K562 (cell line): ENCODE measurements around the gene PIK3C2B. TPM values are rescaled to one million over a fixed set of nuclear protein-coding genes. Genes with fewer than 3 reads are reported as not detected.

Experiments
- ATF4 ChIP-seq: fragments of 450-650 bp; formaldehyde crosslinking; IDR thresholded peaks from 2 replicates; pipeline ENCODE4 v1.4.0; 2022; ENCODE audit warnings: mild to moderate bottlenecking, moderate library complexity
- CEBPB ChIP-seq: fragments of 450-650 bp; IDR thresholded peaks from 2 replicates; pipeline ENCODE4 v1.6.1; 2016; ENCODE audit warnings: missing genetic modification characterization, missing compliant biosample characterization
- CTCFL ChIP-seq: IDR thresholded peaks from 2 replicates; pipeline ENCODE4 v1.6.1; 2011; ENCODE audit warnings: borderline replicate concordance, low read depth, mild to moderate bottlenecking, moderate library complexity, low read length; ENCODE audit not compliant: insufficient read depth, poor library complexity, severe bottlenecking
- EP400 ChIP-seq: fragments of 450-650 bp; IDR thresholded peaks from 2 replicates; pipeline ENCODE4 v1.6.1; 2017; ENCODE audit warnings: antibody characterized with exemption, mild to moderate bottlenecking, moderate library complexity
- KAT2B ChIP-seq: IDR thresholded peaks from one replicate; pipeline ENCODE4 v1.6.1; 2012; ENCODE audit warnings: low read depth, mild to moderate bottlenecking, control low read depth, inconsistent platforms, low read length, moderate library complexity
- MCM2 ChIP-seq: fragments of 450-650 bp; IDR thresholded peaks from 2 replicates; pipeline ENCODE4 v1.6.1; 2017; ENCODE audit warnings: low read depth, mild to moderate bottlenecking
- MNT ChIP-seq, 2 experiments: fragments of 450-650 bp; conservative IDR thresholded peaks; 2 replicates each; pipeline ENCODE4 v1.6.1; 2017; ENCODE audit warnings: mild to moderate bottlenecking in 2 of 2, moderate library complexity in 2 of 2
- PURB ChIP-seq: sonication (generic); formaldehyde crosslinking; IDR thresholded peaks from 2 replicates; pipeline ENCODE4 v1.9.0; 2021; ENCODE audit warnings: low read depth, mild to moderate bottlenecking, missing genetic modification reagents
- TSHZ1 ChIP-seq: fragments of 250-450 bp; sonication (Bioruptor Pico); IDR thresholded peaks from 2 replicates; pipeline ENCODE4 v1.4.0; 2020; ENCODE audit warnings: mild to moderate bottlenecking, moderate library complexity
- ZNF407 ChIP-seq: fragments of 450-650 bp; IDR thresholded peaks from 2 replicates; pipeline ENCODE4 v1.6.1; 2016; ENCODE audit warnings: low read depth
- ZNF644 ChIP-seq: fragments of 200-800 bp; sonication (Bioruptor generic); IDR thresholded peaks from 2 replicates; pipeline ENCODE4 v1.6.1; 2016; ENCODE audit warnings: low read depth, missing genetic modification characterization, missing compliant biosample characterization
- polyA plus RNA-seq, 8 experiments: library from polyadenylated mRNA; depleted of rRNA in 4 of 8; stranded (reverse) in 5 of 8; unstranded in 3 of 8; fragments of >200 nt; fragmentation: Nextera tagmentation in 2 of 8; fragmentation: Illumina TruSeq in 1 of 8; extraction: Ambion mirVana in 2 of 8; extraction: Trizol in 1 of 8; gene quantifications; 2 replicates each; pipeline versions ENCODE4 v1.2.1 to v1.2.3, GENCODE V29; 2011 to 2014; ENCODE audit warnings: inconsistent platforms in 1 of 8, missing spikeins in 1 of 8
- total RNA-seq, 7 experiments: library from RNA; depleted of rRNA in 6 of 7; stranded (reverse); fragments of >200 nt in 6 of 7; fragmentation: Illumina TruSeq in 2 of 7; extraction: Trizol in 2 of 7; gene quantifications; 2 replicates each; pipeline versions ENCODE4 v1.2.1 to v1.2.3, GENCODE V29; 2011 to 2021; ENCODE audit warnings: low replicate concordance in 1 of 7

The PIK3C2B gene
- total and polyA plus RNA-seq, 9 of the 15 experiments (the other 6 are each of a cell fraction or from before 2014, with no cell fraction given) = 0.10 to 2.9 (median 0.72) TPM

GRCh38 chr1:204506969-204507316 is 12.3 kb upstream of the PIK3C2B start (continued):
- TF ChIP-seq ZNF407 = peak; percentile 92
- TF ChIP-seq MNT (conservative IDR thresholded peaks at IDR 0.05) = peak; percentile 52 to 67
- peak; percentile 36; the same call in 1 of the 2 replicates for TF ChIP-seq ZNF644 (tag)
- no peak for TF ChIP-seq CTCFL
- TF ChIP-seq KAT2B = no peak
- TF ChIP-seq MCM2 = no peak
- peak; percentile 96 for TF ChIP-seq EP400
- TF ChIP-seq TSHZ1 = peak; percentile 62; the same call in 1 of the 2 replicates
- TF ChIP-seq CEBPB = peak; percentile 100
- no peak for TF ChIP-seq PURB
- peak; percentile 100 for TF ChIP-seq ATF4 (CRISPR knock-in tag)
